Activated CD4-positive, alpha-beta T cell treated with anti-CD3 and anti-CD28 coated beads for 48 hours (primary cell): Measurements from ENCODE around the gene WIZ.
A peak's percentile ranks its signal among the peaks of the same experiment; 100 is the strongest.

Experiments used
- DNase-seq: peaks from one replicate; pipeline ENCODE4 v3.0.0-alpha.2; 2020

Gene WIZ

GRCh38 chr19:15443838-15444237 is 5.9 kb downstream of the WIZ start:
- no peak for DNase-seq

DNA sequence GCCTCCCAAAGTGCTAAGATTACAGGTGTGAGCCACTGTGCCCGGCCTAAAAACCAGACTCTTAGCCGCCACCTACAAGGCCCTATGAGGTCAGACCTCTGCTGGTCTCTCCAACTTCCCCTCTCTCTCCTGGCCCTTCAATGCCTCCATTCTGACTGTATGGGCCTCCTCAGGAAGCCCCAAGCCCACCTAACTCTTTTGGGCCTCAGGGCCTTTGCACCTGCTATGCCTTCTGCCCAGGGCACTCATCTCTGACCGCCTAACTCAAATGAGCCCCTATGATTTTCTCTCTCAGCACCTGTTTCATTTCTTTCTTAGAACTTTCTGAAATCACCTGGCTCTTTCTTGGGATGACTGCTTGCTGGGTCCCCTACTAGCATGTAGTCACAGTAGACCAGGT is 6.4 kb downstream of the WIZ start:
- no peak for DNase-seq

DNA sequence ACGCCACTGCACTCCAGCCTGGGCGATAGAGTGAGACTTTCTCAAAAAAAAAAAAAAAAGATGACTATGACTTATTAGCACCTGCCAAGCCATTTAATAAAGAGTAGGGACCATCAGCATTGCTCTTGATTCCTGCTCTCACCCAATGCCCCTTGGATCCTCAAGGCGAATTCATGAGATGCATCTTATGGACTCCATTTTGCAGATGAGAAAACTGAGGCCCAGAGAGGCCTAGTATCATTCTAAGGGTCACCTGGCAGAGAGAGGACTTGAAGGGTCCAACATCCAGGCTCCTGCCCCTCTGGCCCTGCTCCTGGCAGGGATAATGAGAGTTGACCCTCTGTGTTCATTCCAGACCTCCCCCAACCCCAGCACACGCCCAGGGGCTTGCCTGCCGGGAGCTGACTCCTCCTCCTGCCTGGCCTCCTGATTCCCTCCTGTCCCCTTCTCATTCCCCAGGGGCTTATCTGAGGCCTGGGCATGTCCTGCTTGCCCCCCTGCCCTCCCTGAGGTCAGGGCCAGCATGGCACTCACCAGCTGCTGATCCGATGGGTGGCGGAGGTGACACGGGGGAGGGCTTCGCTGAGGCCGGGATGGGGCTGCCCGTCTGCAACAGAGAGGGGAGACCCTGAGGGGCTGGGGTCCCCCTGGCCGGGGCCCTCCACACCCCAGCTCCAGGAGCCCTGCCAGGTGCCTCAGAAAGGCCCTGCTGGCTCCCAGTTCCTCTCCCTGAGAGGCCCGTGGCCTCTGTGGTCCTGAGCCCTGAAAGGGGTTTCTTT is 7.4 kb downstream of the WIZ start:
- no peak for DNase-seq

DNA sequence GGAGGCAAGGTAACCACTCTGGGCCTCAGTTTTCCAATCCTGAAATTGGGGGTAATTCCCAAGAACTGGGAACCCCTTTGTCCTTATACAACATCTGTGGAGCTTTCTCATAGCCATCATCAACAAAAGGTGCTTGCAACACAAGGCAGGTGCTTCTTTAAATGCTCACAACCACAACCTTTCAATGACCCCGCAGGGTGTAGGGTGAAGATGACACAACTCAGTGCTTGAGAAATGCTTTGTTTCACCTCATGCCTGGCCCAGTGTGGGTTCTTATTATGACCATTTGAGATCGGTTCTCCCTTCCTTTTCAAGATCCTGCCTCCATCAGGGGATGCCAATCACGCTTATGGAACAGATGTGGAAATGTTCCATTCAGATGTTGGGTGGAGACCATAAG is 8.4 kb downstream of the WIZ start:
- no peak for DNase-seq

DNA sequence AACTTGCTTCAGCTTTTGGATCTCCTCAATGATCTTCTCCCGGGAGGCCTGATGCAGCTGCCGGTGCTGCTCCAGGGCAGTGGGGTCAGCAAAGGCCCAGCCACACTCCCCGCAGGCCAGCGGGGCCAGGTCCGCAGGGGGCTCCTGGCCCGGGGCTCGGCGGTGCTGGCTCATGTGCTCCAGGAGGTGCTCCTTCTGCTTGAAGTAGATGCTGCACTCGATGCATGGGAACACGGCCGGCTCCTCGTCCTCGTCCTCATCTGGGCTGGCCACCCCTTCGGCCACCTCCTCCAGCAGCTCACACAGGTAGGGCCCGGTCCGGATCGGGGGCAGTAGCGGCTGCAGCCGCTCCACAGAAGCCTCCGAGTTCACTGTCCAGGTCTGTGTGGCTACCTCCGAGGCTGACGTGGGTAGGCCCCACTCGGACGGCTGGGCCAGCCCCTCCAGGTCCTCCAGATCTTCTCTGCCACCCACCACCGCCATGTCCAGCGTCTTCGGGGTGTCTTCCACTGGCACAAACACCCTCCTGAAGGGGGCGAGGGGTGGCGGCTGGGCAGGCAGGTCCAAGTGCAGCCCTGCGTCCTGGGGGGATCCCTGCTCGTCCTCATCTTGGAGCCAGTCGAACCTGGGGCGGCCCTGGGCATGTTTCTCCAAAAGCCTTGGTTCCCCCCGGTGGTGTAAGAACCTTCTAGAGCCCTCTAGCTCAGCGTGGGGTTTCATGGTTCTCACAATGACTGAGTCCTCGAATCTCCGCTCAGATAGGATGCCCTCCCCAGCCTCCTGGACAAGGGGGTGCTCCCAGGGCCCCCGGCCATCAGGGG is 9.7 kb downstream of the WIZ start:
- no peak for DNase-seq

DNA sequence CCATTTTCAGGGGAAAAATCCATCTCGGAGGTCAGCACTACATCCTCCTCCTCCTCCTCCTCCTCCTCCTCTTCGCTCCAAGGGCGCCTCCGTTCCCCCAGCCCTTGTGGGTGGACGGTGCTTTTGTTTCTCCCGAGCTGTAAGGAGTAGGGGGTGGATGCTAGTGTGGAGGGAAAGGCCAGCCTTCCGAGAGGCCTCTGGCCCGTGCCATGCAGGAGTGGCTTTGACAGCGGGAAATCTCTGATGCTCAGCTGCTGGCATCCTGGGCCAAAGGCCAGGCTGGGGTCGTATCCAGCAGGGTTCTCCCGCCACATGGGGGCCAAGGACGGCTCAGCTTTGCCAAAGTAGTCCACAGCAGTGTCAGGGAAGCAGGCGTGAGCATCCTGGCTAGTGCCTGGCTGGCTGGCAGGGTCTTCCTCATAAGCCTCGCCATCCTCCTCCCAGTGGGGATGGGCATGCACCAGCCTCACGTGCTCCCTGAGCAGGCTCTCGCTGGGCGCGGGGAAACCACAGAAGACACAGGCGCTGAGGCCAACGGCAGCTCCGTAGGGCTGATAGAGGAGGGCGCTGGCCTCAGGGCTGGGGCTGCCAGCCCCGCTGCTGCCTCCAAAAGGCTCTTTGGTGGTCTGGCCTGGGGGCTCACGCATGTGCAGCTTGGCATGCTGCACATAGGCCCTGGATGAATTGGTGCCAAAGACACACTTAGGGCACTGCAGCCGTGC is 10.5 kb downstream of the WIZ start:
- no peak for DNase-seq

DNA sequence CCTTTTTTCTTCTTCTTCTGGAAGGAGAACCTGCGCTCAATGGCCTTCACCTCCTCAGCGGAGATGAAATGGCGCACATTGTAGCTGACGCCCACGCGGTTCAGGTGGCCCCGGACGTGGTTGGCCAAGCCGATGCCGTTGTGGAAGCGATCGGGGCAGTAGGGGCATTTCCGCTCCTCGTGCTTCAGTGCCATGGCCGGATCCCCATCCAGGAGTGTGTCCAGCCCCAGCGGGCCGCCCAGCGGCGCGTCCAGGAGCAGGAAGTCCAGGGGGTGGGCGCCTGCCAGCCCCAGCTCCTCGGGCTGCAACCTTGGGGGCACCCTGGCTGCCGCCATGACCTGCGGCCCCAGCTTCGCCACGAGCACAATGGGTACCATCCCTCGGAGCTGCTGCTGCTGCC is 11.2 kb downstream of the WIZ start:
- DNase-seq, result no peak

- DNase-seq, result no peak
Observed at GRCh38 chr19:15438124-15438496, 11.6 kb downstream of the WIZ start.

- no peak for DNase-seq
Observed at GRCh38 chr19:15437355-15438123, 12.2 kb downstream of the WIZ start.

GRCh38 chr19:15436826-15437110 is 13.0 kb downstream of the WIZ start:
- no peak for DNase-seq

DNA sequence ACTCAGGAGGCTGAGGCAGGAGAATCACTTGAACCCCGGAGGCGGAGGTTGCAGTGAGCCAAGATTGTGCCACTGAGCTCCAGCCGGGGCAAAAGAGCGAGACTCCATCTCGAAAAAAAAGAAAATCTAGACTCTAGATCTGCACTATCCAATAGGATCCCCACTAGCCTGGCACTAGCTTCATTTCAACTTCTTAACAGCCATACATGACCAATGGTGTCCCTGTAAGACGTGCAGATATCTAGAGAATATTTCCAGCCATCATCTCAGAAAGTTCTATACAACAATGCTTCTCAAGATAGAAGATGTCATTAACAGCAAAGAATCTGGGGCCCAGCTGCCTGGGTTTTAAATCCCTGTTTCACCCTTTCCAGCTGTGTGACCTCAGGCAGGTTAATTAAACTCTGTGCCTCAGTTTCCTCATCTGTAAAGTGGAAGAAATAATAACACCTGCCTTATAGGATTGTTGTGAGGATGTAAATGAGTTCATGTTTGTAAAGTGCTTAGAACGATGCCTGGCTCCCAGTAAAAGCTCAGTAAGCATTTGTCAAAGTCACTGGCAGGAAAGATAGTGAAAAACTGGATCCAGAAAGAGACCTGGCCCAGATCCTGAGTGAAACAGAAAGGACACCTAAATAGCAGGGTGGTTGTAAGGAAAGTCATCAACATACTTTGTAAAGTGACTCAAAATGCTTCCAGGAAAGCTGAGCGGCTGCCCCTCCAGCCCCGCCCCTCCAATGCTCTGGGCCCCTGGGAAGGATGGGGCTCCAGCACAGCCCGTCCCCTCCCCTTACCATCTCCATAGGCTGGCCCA is 13.5 kb downstream of the WIZ start:
- no peak for DNase-seq

DNA sequence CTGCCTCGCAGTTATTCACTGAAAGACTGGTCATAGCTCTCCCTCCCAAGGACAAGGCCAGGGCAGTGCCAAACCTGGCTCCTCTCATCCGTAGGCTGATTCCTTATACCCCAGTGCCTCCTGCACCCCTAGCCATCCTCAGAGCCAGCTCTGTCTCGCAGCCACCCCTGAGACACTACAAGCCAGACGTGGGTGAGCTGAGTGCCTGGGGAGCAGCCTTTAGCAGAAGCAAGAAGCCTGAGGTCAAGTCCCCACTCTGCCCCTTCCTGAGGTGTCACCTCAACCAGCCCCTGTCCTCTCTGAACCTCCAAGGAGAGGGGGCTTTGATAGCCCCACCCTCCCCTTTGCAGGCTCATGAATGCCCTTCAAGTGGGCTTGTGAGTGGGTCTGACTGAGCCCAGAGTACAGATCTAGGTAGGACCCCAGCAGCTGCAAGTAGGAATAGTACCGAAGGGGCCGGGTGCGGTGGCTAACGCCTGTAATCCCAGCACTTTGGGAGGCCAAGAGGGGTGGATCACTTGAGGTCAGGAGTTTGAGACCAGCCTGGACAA is 16.2 kb downstream of the WIZ start:
- DNase-seq, result no peak

- peak; percentile 95 for DNase-seq
Observed at GRCh38 chr19:15432629-15433518, 16.9 kb downstream of the WIZ start.

DNA sequence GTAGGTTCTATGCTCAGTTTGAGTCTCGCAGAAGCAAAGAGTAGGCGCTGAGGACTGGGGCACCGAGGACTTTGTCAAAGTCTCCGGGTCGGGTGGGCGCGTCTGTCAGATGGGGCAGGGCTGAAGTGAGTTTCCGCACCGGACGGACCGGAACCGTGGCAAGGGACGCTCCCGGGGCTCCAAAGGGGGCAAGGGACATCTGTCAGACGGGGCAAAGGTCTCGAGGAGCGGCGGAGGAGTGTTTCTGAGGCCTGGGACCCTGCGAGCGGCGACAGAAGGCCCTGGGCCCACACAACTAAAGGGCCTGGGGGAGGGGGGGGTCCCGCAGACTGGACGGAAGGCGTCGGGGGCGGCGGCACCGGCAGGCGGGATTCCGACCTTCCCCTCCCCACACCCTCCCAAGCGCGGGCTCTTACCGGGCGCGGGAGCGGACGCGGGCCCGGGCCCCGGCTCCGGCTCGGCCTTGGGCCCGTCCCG is 17.7 kb downstream of the WIZ start:
- peak; percentile 47 for DNase-seq

- DNase-seq, result no peak
Observed at GRCh38 chr19:15431396-15432017, 18.2 kb downstream of the WIZ start.

DNA sequence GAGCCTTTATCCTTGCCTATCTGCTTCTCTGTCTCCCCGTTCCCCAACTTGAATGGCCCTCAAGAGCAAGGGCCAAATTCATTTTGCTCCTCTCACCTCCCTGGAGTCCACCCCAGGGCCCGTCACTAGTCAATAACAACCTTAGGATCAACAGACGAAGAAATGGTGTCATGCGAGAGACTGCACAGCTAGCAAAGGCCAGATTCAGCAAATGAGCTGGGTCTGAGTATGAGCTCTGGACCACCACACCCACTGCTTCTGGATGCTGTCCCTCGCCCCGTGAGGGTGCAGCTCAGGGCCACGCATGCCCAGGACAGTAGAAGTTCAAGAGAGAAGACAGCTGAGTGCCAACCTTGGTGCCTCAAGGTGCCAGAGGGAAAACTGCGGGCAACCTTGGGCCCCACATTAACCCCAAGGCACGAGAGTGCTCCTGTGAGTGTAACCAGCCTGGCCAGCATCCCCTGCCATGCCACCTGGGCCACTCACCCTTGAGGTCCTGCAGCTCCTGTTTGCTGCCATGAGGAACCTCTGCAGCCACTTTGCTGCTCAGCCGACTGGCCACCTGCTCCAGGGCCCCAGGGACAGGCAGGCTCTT is 19.1 kb downstream of the WIZ start:
- no peak for DNase-seq

DNA sequence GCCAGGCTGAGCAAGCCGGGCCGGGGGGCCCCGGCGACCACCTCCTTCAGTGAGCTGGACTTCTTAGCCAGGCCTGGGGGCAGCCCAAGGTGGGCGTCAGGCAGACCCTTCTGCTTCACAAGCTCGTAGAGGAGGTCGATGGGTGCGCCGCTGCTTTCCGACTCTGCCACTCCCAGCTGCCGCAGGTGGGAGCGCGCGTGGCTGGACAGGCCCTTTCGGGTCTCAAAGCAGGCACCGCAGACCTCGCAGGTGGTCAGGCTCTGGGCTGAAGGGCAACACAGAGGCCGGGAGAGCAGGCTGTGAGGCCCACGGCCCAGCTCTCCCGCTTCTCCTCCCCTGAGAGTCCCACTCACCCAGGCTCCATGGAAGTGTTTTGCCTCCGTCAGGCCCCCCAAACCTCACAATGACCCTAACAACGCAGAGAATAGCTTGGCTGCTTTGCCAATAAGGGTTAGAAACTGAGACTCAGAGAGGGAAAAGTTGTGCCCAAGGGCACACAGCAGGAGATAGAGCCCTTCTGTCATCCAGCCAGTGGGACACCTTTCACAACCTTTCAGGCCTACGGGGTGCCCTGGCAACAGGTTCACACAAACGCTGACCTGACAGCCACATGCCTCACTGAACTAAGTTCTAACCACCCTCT is 19.8 kb downstream of the WIZ start:
- no peak for DNase-seq

DNA sequence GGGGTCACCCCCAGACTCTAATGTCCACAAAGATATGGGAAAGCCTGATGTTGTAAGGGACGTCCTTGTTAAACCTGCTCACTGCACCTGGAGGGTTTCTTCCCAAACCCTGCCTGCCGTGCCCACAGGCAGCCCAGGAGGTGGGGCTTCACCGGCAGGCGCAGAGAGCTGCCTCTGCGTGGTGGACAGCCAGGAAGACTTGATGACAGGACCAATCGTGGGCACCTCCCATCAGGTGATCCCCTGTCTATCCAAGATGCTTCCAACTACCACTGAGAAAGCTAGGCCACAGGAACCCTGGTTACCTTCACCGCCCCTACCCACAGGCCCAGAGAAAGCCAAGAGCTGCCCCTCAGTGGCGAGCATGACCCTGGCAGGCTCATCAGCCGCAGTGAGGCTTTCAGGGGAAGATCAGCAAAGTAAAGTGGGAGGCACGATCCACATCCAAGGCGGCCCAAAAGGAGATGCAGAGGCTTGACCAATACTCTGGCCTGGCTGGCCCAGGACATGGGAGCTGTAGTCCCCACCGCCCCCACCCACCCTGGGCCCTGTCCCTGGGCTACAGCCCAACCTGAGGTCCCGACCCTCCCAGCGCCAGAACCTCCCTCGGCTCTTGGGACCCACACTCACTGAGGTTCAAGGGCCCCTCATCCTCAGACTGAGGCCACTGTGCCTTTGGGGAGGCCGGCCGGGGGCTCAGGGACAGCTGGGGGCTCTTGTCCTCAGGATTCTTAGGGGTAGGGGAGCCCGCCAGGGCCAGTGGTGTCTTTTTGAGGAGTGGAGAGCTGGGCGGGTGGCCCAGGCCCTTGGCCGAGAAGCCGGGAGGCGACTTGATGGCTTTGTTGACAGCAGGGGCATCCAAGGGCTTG is 20.6 kb downstream of the WIZ start:
- no peak for DNase-seq
